ENCODE measurements around the gene SHQ1.

DNA sequence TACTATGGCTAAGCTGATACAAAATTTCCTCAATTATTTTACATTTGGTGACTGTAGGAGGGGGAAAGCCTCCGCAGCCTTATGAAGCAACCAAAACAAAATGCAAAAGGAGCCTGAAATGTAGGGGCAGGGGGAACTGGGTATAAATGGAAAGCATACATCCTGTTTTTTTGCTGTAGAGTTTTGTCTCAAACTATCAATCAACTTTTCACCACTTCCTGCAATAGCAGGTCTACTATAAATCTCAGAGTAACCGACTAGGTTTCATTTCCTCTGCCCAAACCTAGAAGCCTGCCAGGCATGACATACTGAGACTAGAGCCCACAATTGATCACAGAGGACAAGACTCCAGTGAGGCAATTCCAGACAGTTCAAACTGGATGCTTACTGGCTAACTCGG lies 91.3 kb downstream of the SHQ1 start:
- no peak for TF ChIP-seq EZH2 (IDR thresholded peaks at IDR 0.05; ENCODE audit: low read depth)
- TF ChIP-seq, protein P1, sequence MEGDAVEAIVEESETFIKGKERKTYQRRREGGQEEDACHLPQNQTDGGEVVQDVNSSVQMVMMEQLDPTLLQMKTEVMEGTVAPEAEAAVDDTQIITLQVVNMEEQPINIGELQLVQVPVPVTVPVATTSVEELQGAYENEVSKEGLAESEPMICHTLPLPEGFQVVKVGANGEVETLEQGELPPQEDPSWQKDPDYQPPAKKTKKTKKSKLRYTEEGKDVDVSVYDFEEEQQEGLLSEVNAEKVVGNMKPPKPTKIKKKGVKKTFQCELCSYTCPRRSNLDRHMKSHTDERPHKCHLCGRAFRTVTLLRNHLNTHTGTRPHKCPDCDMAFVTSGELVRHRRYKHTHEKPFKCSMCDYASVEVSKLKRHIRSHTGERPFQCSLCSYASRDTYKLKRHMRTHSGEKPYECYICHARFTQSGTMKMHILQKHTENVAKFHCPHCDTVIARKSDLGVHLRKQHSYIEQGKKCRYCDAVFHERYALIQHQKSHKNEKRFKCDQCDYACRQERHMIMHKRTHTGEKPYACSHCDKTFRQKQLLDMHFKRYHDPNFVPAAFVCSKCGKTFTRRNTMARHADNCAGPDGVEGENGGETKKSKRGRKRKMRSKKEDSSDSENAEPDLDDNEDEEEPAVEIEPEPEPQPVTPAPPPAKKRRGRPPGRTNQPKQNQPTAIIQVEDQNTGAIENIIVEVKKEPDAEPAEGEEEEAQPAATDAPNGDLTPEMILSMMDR (conservative IDR thresholded peaks at IDR 0.05) = no peak
